HUES64 (cell line): Measurements from ENCODE around the gene BAG1.
A peak's percentile ranks its signal among the peaks of the same experiment; 100 is the strongest.

Experiments used
- H3K27ac ChIP-seq: 2 replicates; pipeline ENCODE4 v1.7.0; 2013; ENCODE audit warnings: low read depth, low read length, inconsistent platforms
- H3K27me3 ChIP-seq: 2 replicates; pipeline ENCODE4 v1.6.1; 2013; ENCODE audit warnings: mild to moderate bottlenecking, low read length; ENCODE audit not compliant: insufficient read depth
- H3K36me3 ChIP-seq: 2 replicates; pipeline ENCODE4 v1.6.1; 2013; ENCODE audit warnings: mild to moderate bottlenecking, low read length; ENCODE audit not compliant: insufficient read depth
- H3K4me1 ChIP-seq: 2 replicates; pipeline ENCODE4 v1.6.1; 2013; ENCODE audit warnings: mild to moderate bottlenecking, low read length, moderate library complexity; ENCODE audit not compliant: insufficient read depth
- H3K4me3 ChIP-seq: 2 replicates; pipeline ENCODE4 v1.5.1; 2013; ENCODE audit warnings: mild to moderate bottlenecking, low read length, moderate library complexity
- H3K9ac ChIP-seq: 2 replicates; pipeline ENCODE4 v1.6.1; 2013; ENCODE audit warnings: mild to moderate bottlenecking, low read depth, low read length
- H3K9me3 ChIP-seq: 2 replicates; pipeline ENCODE4 v1.6.1; 2013; ENCODE audit warnings: low read depth, low read length; ENCODE audit not compliant: insufficient read depth
- WGBS: fragments of 150-250, 120-280 bp; methylation state at CpG from one replicate; pipeline ENCODE4 v1.1.7; 2013; ENCODE audit warnings: missing lambda C conversion rate; 5-methylcytosine and 5-hydroxymethylcytosine counted together

The BAG1 gene

GRCh38 chr9:33273972-33274328 is 9.4 kb upstream of the BAG1 start:
- 96% methylated on average over 2 of the region's 2 CpGs for WGBS

GRCh38 chr9:33273266-33273971 is 8.9 kb upstream of the BAG1 start:
- Histone ChIP-seq H3K27me3 (no peaks in the 10 kb centered on the region), H3K4me3 (no peak overlapping the region), H3K4me1 (no peaks in the 10 kb centered on the region), H3K9me3 (no peaks in the 10 kb centered on the region), H3K36me3 (peaks cover 88% of the 10 kb centered on the region), H3K27ac (no peak overlapping the region), H3K9ac (no peak overlapping the region)
- 94% methylated on average over 2 of the region's 3 CpGs for WGBS

More at GRCh38 chr9:33273972-33274328, 9.4 kb upstream of the BAG1 start:
- no peaks in the 10 kb centered on the region for H3K9me3 ChIP-seq
- peaks cover 88% of the 10 kb centered on the region for H3K36me3 ChIP-seq
- no peaks in the 10 kb centered on the region for H3K27me3 ChIP-seq
- H3K9ac ChIP-seq = no peak overlapping the region
- no peaks in the 10 kb centered on the region for H3K4me1 ChIP-seq
- H3K4me3 ChIP-seq = no peak overlapping the region
- H3K27ac ChIP-seq = no peak overlapping the region

- Histone ChIP-seq H3K9ac (no peak overlapping the region), H3K27ac (no peak overlapping the region), H3K9me3 (no peaks in the 10 kb centered on the region), H3K4me1 (no peaks in the 10 kb centered on the region), H3K27me3 (no peaks in the 10 kb centered on the region), H3K4me3 (no peak overlapping the region), H3K36me3 (peaks cover 88% of the 10 kb centered on the region)
- WGBS = 100% methylated on average over 1 of the region's 1 CpG
Measured at GRCh38 chr9:33272061-33272460, 7.6 kb upstream of the BAG1 start.

GRCh38 chr9:33270146-33270545 is 5.6 kb upstream of the BAG1 start:
- no peak overlapping the region for H3K9ac ChIP-seq
- no peaks in the 10 kb centered on the region for H3K9me3 ChIP-seq
- no peaks in the 10 kb centered on the region for H3K27me3 ChIP-seq
- 91% methylated on average over 3 of the region's 3 CpGs for WGBS
- no peak overlapping the region for H3K4me3 ChIP-seq
- H3K36me3 ChIP-seq = peaks cover 77% of the 10 kb centered on the region
- peaks cover 6% of the 10 kb centered on the region for H3K4me1 ChIP-seq
- no peak overlapping the region for H3K27ac ChIP-seq

GRCh38 chr9:33267151-33267767 is 2.8 kb upstream of the BAG1 start:
- no peaks in the 10 kb centered on the region for H3K9me3 ChIP-seq
- H3K36me3 ChIP-seq = peaks cover 57% of the 10 kb centered on the region
- H3K4me1 ChIP-seq = peaks cover 10% of the 10 kb centered on the region

GRCh38 chr9:33265211-33265865 is 830 bp upstream of the BAG1 start:
- peaks cover 58% of the 10 kb centered on the region for H3K36me3 ChIP-seq

More at GRCh38 chr9:33267151-33267767, 2.8 kb upstream of the BAG1 start:
- Histone ChIP-seq H3K27me3 (no peaks in the 10 kb centered on the region), H3K9ac (no peak overlapping the region), H3K4me3 (no peak overlapping the region), H3K27ac (no peak overlapping the region)

GRCh38 chr9:33264003-33264472 is 470 bp downstream of the BAG1 start:
- Histone ChIP-seq H3K27me3 (no peaks in the 10 kb centered on the region), H3K9ac (peak overlapping the region; percentile 84), H3K27ac (peak overlapping the region; percentile 66), H3K36me3 (peaks cover 60% of the 10 kb centered on the region), H3K4me1 (peaks cover 10% of the 10 kb centered on the region), H3K4me3 (peak overlapping the region; percentile 94), H3K9me3 (no peaks in the 10 kb centered on the region)
- under 1% methylated on average over 37 of the region's 37 CpGs for WGBS

More at GRCh38 chr9:33265211-33265865, 830 bp upstream of the BAG1 start:
- peak overlapping the region; percentile 69 for H3K9ac ChIP-seq
- H3K4me1 ChIP-seq = peaks cover 10% of the 10 kb centered on the region
- H3K27ac ChIP-seq = no peak overlapping the region
- H3K9me3 ChIP-seq = no peaks in the 10 kb centered on the region
- 13% methylated on average over 11 of the region's 13 CpGs for WGBS
- no peaks in the 10 kb centered on the region for H3K27me3 ChIP-seq
- H3K4me3 ChIP-seq = peak overlapping the region; percentile 94

GRCh38 chr9:33263131-33264002 is 1.1 kb downstream of the BAG1 start:
- Histone ChIP-seq H3K27me3 (no peaks in the 10 kb centered on the region), H3K9me3 (no peaks in the 10 kb centered on the region), H3K4me1 (peaks cover 10% of the 10 kb centered on the region), H3K4me3 (peak overlapping the region; percentile 94), H3K27ac (no peak overlapping the region), H3K36me3 (peaks cover 60% of the 10 kb centered on the region), H3K9ac (peak overlapping the region; percentile 84)
- WGBS = 8% methylated on average over 25 of the region's 25 CpGs

GRCh38 chr9:33260372-33260771 is 4.1 kb downstream of the BAG1 start:
- H3K36me3 ChIP-seq = peaks cover 69% of the 10 kb centered on the region
- no peak overlapping the region for H3K4me3 ChIP-seq
- WGBS = no CpG with 5 or more reads among the region's 1 CpG
- no peak overlapping the region for H3K9ac ChIP-seq
- H3K9me3 ChIP-seq = no peaks in the 10 kb centered on the region
- no peaks in the 10 kb centered on the region for H3K27me3 ChIP-seq
- H3K27ac ChIP-seq = no peak overlapping the region
- H3K4me1 ChIP-seq = peaks cover 5% of the 10 kb centered on the region

GRCh38 chr9:33257276-33257675 is 7.2 kb downstream of the BAG1 start:
- WGBS = 96% methylated on average over 4 of the region's 4 CpGs
- Histone ChIP-seq H3K36me3 (peaks cover 99% of the 10 kb centered on the region), H3K4me3 (no peak overlapping the region), H3K27me3 (no peaks in the 10 kb centered on the region), H3K4me1 (no peaks in the 10 kb centered on the region), H3K9me3 (no peaks in the 10 kb centered on the region), H3K27ac (no peak overlapping the region), H3K9ac (no peak overlapping the region)
